ENCODE results near the gene DLG5. TPM values are rescaled to one million over a fixed set of nuclear protein-coding genes. Genes with fewer than 3 reads are reported as not detected.

The DLG5 gene
- total and polyA plus RNA-seq, 9 of the 15 experiments (the other 6 are each of a cell fraction or from before 2014, with no cell fraction given), result 1.4 to 26.8 (median 11.2) TPM

- no peak for TF ChIP-seq TCF3 (CRISPR knock-in tag; IDR thresholded peaks at IDR 0.05)
- no peak for TF ChIP-seq GTF2F1 (IDR thresholded peaks at IDR 0.05; ENCODE audit: low read depth, low read length)
- TF ChIP-seq ZNF134 (CRISPR knock-in tag; conservative IDR thresholded peaks at IDR 0.05), result no peak
- peak; percentile 55 for TF ChIP-seq PRDM10 (IDR thresholded peaks at IDR 0.05; ENCODE audit: partially characterized antibody)
- no peak for TF ChIP-seq NCOA4 (IDR thresholded peaks at IDR 0.05; ENCODE audit: partially characterized antibody)
- no peak for TF ChIP-seq ZNF436 (CRISPR knock-in tag; IDR thresholded peaks at IDR 0.05)
- peak; percentile 60 for TF ChIP-seq CXXC5 (CRISPR knock-in tag; IDR thresholded peaks at IDR 0.05)
- no peak for TF ChIP-seq POLR3G (IDR thresholded peaks at IDR 0.05; ENCODE audit: extremely low read depth, insufficient read length, insufficient replicate concordance)
- 0 out of 2 replicates have a peak, but pooled peaks have one; percentile 16 for TF ChIP-seq SMAD4 (CRISPR knock-in tag; conservative IDR thresholded peaks at IDR 0.05)
- no peak for TF ChIP-seq HEY1 (CRISPR knock-in tag; IDR thresholded peaks at IDR 0.05; ENCODE audit: borderline replicate concordance)
- TF ChIP-seq ZNF354B (CRISPR knock-in tag; IDR thresholded peaks at IDR 0.05), result no peak
- peak; percentile 87 to 96 (median 93) for TF ChIP-seq CTCF (IDR thresholded peaks at IDR 0.05 in 2 of 3, conservative IDR thresholded peaks at IDR 0.05 in 1 of 3; ENCODE audit: insufficient read depth in 2 of 3, low read depth in 1 of 3, low read length in 3 of 3)
- no peak for TF ChIP-seq ZNF133 (CRISPR knock-in tag; IDR thresholded peaks at IDR 0.05)
- no peak for TF ChIP-seq DACH1 (IDR thresholded peaks at IDR 0.05; ENCODE audit: partially characterized antibody)
- no peak for TF ChIP-seq MTA2 (IDR thresholded peaks at IDR 0.05; ENCODE audit: low read depth)
- TF ChIP-seq TAL1 (IDR thresholded peaks at IDR 0.05), result no peak
- TF ChIP-seq ZNF347 (CRISPR knock-in tag; IDR thresholded peaks at IDR 0.05; ENCODE audit: low read depth), result no peak
- no peak for TF ChIP-seq ZNF445 (CRISPR knock-in tag; IDR thresholded peaks at IDR 0.05; ENCODE audit: low read depth)
- TF ChIP-seq, protein P1, sequence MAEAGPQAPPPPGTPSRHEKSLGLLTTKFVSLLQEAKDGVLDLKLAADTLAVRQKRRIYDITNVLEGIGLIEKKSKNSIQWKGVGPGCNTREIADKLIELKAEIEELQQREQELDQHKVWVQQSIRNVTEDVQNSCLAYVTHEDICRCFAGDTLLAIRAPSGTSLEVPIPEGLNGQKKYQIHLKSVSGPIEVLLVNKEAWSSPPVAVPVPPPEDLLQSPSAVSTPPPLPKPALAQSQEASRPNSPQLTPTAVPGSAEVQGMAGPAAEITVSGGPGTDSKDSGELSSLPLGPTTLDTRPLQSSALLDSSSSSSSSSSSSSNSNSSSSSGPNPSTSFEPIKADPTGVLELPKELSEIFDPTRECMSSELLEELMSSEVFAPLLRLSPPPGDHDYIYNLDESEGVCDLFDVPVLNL (CRISPR knock-in tag; IDR thresholded peaks at IDR 0.05; ENCODE audit: low read depth), result no peak
- TF ChIP-seq POLR3A (IDR thresholded peaks at IDR 0.05; ENCODE audit: borderline replicate concordance, extremely low read depth, insufficient read depth, insufficient read length), result no peak
- no peak for TF ChIP-seq ZNF79 (CRISPR knock-in tag; IDR thresholded peaks at IDR 0.05; ENCODE audit: low read depth)
- TF ChIP-seq NR2F6 (CRISPR knock-in tag; IDR thresholded peaks at IDR 0.05), result no peak
- TF ChIP-seq ZNF583 (CRISPR knock-in tag; IDR thresholded peaks at IDR 0.05), result no peak
- TF ChIP-seq ZZZ3 (IDR thresholded peaks at IDR 0.05), result no peak
These were observed 79.7 kb downstream of the DLG5 start (continued) for GRCh38 chr10:77846718-77847311.
